GM12874 (cell line): Measurements from ENCODE around the gene WNT7A.

Source experiments
- CTCF ChIP-seq: IDR thresholded peaks from 2 replicates; pipeline ENCODE4 v1.5.1; 2011; ENCODE audit warnings: low read depth, mild to moderate bottlenecking, control low read depth, low read length, moderate library complexity; ENCODE audit not compliant: insufficient read depth

The WNT7A gene

GRCh38 chr3:13895155-13896105, 15.6 kb upstream of the WNT7A start:
- TF ChIP-seq CTCF, result no peak

GRCh38 chr3:13894807-13895154, 14.9 kb upstream of the WNT7A start:
- TF ChIP-seq CTCF, result no peak

DNA sequence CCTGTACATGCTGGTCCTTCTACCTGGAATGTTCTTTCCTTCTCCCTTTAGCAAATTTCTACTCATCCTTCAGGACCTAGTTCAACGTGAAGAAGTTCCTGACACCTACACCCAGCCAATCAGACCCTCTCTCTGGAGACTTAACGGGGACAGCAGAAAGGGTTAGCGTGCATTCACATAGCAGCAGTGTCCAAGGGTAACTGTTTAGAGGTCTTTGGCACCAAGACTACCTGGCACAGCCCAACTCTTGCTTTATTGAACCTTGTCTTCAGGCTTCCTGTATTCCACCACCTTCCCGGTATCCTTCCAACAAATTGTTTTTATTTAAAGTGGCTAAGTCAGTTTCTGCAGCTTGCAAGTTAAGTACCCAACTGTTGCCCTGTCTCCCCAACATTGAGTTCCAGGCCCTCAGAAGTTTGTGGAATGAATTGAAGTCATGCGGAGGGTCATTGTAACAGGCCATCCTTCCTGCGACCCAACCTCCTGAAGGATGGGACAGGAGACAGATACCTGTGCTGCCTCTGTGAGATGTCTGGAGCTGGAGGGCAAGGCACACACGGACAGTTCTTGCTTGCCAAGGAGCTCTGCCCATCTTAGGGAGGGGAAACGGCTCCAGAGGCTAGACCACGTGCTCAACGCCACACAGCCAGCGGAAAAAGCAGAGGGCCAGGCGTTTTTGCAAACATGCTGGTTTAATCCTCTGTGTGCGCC, 14.4 kb upstream of the WNT7A start:
- no peak for TF ChIP-seq CTCF

DNA sequence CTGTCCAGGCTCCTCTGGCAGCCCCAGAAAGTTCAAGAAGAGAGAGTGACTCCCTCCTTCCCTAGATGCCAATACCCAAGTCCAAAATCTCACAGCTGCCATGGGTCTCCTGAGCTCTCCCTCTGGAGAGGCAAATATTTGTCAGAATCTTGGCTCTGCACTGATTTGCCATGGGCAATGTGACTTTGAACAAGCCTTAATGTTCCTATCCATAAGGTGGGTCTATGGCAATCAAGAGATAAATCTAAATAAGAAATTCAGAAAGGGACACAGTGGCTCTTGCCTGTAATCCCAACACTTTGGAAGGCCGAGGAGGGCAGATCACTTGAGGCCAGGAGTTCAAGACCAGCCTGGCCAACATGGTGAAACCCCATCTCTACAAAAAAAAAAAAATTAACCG, 12.4 kb upstream of the WNT7A start:
- no peak for TF ChIP-seq CTCF

DNA sequence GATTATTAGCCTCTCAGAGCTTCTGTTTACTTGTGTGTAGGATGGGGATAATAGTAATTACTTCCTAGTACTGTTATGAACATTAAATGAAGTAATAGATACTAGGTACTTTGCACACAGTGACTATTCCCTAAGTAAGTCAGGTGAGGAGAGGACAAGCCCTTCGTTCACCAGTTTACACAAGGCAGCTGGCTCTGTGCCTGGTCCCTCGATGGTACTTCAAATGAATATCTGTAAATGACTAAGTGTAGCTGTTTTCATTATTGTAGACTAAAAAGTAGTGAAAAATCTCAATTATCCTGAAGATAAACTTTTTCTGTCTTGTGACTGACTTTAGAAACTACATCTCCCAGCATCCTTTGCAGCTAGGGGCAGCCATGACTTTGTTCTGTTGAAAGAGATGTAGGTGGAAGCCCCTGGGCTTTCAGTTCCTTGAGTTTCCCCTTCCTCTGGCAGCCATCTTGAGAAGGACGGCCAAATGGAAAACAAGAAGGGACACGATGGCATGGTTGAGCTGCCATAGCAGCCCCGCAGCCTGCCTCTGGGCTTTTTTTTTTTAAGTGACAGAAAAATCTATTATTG, 11.7 kb upstream of the WNT7A start:
- no peak for TF ChIP-seq CTCF

GRCh38 chr3:13891017-13891392, 11.1 kb upstream of the WNT7A start:
- no peak for TF ChIP-seq CTCF

- no peak for TF ChIP-seq CTCF
These were observed 10.6 kb upstream of the WNT7A start for GRCh38 chr3:13890377-13891016.
